Stomach (tissue), 4 donors: ENCODE results near the gene NUFIP2.

Source experiments
- EP300 ChIP-seq: sonication (generic); formaldehyde crosslinking; IDR thresholded peaks from one replicate; pipeline ENCODE4 v1.6.1; 2017; ENCODE audit warnings: antibody characterized with exemption
- POLR2A ChIP-seq, 4 donors: fragments of 450-650 bp; IDR thresholded peaks; one replicate each; pipeline ENCODE4 v1.6.1; 2016; ENCODE audit warnings: antibody characterized with exemption in 4 of 4, control low read depth in 2 of 4, mild to moderate bottlenecking in 1 of 4, moderate library complexity in 1 of 4
- POLR2AphosphoS5 ChIP-seq, 3 donors: sonication (generic); formaldehyde crosslinking; IDR thresholded peaks; one replicate each; pipeline ENCODE4 v1.6.1; 2016; ENCODE audit warnings: antibody characterized with exemption in 3 of 3
- TF ChIP-seq, protein P1 (sequence below), 7 experiments: fragments of 450-650 bp in 4 of 7; fragments of 200-600 bp in 3 of 7; sonication (generic) in 3 of 7; IDR thresholded peaks; one replicate each; pipeline ENCODE4 v1.5.1; 2016 to 2019; ENCODE audit warnings: antibody characterized with exemption in 7 of 7, control low read depth in 2 of 7, mild to moderate bottlenecking in 1 of 7

DNA sequence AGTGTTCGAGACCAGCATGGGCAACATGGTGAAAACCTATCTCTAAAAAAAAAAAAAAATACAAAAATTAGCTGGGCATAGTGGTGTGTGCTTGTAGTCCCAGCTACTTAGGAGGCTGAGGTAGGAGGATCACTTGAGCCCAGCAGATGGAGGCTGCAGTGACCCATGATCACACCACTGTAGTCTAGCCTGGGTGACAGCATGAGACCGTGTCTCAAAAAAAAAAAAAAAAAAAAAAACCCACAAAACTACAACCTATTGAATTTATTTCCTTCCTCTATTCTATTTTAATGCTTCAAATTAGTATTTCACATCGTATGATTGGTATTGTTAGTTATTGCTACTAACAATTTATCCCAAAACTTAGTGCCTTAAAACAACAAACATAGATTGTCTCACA is 9.4 kb upstream of the NUFIP2 start:
- TF ChIP-seq, protein P1, sequence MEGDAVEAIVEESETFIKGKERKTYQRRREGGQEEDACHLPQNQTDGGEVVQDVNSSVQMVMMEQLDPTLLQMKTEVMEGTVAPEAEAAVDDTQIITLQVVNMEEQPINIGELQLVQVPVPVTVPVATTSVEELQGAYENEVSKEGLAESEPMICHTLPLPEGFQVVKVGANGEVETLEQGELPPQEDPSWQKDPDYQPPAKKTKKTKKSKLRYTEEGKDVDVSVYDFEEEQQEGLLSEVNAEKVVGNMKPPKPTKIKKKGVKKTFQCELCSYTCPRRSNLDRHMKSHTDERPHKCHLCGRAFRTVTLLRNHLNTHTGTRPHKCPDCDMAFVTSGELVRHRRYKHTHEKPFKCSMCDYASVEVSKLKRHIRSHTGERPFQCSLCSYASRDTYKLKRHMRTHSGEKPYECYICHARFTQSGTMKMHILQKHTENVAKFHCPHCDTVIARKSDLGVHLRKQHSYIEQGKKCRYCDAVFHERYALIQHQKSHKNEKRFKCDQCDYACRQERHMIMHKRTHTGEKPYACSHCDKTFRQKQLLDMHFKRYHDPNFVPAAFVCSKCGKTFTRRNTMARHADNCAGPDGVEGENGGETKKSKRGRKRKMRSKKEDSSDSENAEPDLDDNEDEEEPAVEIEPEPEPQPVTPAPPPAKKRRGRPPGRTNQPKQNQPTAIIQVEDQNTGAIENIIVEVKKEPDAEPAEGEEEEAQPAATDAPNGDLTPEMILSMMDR (IDR thresholded peaks at IDR 0.05): no peak
- no peak for TF ChIP-seq POLR2A (IDR thresholded peaks at IDR 0.05)
- TF ChIP-seq EP300: no peak
- no peak for TF ChIP-seq POLR2AphosphoS5 (IDR thresholded peaks at IDR 0.05)
